ELR (cell line): ENCODE results near the gene HRC.
A peak's percentile ranks its signal among the peaks of the same experiment; 100 is the strongest.
"Not testable (repeated sequence)": the region's sequence is repeated elsewhere in the genome, so short reads cannot be mapped to it uniquely, and the experiment has no call there.

Experiments used
- DNase-seq: peaks from one replicate; pipeline ENCODE4 v3.0.0-alpha.2; 2015; ENCODE audit warnings: low read depth

The HRC gene

GRCh38 chr19:49155005-49155819, at the start of gene HRC:
Gene HRC (minus strand): TSS chr19:49155396. CDS start chr19:49155237, 159 bp downstream.
- no peak for DNase-seq

GRCh38 chr19:49201042-49201441, 45.8 kb upstream of the HRC start:
- no peak for DNase-seq

- peak; percentile 47 for DNase-seq
Measured at GRCh38 chr19:49200238-49200862, 45.2 kb upstream of the HRC start.

GRCh38 chr19:49196527-49197240, 41.5 kb upstream of the HRC start:
- no peak for DNase-seq

GRCh38 chr19:49194408-49194807, 39.2 kb upstream of the HRC start:
- DNase-seq: no peak

GRCh38 chr19:49193822-49194394, 38.7 kb upstream of the HRC start:
- no peak for DNase-seq

- no peak for DNase-seq
Measured at GRCh38 chr19:49190781-49191180, 35.6 kb upstream of the HRC start.

- no peak for DNase-seq
Measured at GRCh38 chr19:49189259-49189658, 34.1 kb upstream of the HRC start.

- DNase-seq: no peak
Measured at GRCh38 chr19:49188626-49189200, 33.5 kb upstream of the HRC start.

GRCh38 chr19:49186108-49186507, 30.9 kb upstream of the HRC start:
- no peak for DNase-seq

- no peak for DNase-seq
Measured at GRCh38 chr19:49182848-49183375, 27.7 kb upstream of the HRC start.

DNA sequence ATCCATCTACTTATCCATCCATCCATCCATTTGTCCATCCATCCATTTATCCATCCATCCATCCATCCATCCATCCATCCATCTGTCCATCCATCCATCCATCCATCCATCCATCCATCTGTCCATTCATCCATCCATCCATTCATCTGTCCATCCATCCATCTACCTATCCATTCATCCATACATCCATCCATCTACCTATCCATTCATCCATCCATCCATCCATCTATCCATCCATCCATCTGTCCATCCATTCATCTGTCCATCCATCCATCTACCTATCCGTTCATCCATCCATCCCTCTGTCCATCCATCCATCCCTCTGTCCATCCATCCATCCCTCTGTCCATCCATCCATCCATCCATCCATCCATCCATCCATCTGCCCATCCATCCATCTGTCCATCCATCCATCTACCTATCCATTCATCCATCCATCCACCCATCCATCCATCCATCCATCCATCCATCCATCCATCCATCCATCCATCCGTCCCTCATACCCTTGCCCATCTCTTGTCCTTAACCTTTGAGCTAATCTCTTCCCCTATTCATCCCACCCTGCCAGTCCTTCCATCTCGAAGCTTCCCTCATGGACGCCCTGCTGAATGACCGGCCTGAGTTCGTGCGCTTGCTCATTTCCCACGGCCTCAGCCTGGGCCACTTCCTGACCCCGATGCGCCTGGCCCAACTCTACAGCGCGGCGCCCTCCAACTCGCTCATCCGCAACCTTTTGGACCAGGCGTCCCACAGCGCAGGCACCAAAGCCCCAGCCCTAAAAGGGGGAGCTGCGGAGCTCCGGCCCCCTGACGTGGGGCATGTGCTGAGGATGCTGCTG, 27.0 kb upstream of the HRC start:
- not testable (repeated sequence) for DNase-seq

DNA sequence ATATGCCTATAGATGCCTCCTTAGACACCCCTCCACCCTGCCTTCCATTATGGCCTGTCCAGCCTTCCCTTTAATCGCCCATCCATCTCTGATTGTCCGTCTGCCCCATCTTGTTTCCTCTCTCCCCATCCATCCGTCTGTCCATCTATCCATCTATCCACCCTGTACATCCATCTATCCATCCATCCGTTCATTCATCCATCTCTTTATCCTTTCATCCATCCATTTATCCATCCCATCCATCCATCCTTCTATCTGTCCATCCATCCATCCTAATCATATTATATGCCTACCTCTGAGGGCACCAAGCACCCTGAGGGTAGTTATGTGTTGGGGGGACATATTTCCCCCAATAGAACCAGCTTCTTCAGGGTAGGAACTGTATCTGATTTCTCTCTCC, 25.5 kb upstream of the HRC start:
- DNase-seq: no peak

- no peak for DNase-seq
Measured at GRCh38 chr19:49173198-49173597, 18.0 kb upstream of the HRC start.

GRCh38 chr19:49168421-49168820, 13.2 kb upstream of the HRC start:
- no peak for DNase-seq

- no peak for DNase-seq
Measured at GRCh38 chr19:49167857-49168409, 12.7 kb upstream of the HRC start.

- DNase-seq: no peak
Measured at GRCh38 chr19:49165865-49166301, 10.7 kb upstream of the HRC start.

- no peak for DNase-seq
Measured at GRCh38 chr19:49165111-49165750, 10.0 kb upstream of the HRC start.

DNA sequence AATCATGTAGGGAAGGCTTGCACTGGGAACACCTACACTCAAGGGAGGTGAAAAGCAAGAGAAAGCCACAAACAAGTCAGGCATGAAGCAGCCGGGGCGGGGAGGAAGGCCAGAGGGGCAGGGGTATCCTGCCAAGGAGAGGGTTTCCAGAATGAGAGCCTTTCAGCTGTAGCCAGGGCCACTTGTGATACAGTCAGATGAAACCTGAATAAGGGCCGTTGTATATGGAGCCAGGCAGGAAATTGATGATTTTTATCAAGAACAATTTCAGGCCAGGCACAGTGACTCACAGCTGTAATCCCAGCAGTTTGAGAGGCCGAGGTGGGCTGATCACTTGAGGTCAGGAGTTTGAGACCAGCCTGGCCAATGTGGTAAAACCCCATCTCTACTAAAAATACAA, 6.8 kb upstream of the HRC start:
- peak; percentile 48 for DNase-seq
